ENCODE results near the gene YJU2.

YJU2 gene

DNA sequence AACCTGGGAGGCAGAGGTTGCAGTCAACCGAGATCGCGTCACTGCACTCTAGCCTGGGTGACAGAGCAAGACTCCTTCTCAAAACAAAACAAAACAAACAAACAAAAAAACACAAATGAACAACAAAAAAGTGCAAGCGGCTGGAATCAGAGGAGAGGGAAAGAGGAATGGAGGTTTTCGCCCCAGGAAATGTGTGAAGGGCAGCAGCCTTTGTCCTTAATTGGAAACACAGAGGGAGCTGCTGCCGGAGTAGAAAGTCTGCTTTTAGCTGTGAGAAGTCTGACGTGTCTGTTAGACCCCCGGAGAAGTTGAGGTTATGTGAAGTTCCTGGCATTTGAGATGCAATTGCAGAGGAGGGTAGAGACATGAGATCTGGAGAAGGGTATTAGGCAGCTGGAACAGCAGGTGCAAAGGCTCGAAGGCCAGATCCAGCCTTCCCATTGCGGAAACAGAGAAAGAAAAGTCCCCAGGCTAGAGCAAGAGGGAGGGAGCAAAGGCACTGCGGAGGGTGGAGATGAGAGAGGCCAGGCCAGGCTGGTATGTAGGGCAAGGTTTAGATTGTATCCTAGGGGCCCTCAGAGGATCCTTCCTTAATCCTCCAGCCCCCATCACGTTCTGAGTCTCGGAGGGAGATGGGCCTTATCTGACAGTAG lies 54.8 kb downstream of the YJU2 start:
- no peak for DNase-seq

DNA sequence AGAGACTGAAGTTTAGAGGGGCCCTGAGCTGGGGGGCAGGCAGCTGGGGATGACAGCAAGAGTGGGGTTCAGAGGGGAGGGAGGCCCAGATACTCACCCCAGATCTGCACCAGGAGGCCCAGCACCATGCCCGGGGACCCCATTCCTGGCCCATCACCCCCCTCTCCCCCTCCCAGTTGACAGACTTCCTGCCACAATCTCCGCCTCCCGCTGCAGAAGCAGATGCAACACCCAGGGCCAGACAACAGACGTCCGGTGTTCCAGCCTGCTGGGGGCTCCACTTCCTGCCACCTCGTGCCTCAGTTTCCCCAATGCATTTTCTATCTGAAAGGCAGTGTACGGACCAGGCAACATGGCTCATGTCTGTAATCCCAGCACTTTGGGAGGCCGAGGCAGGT lies 55.4 kb downstream of the YJU2 start, which contains the start of gene TMIGD2:
Gene TMIGD2, minus strand, starts transcription at position 147 of the 398 bp plus-strand sequence. Its CDS starts 4 bp downstream, at position 143.
- DNase-seq: no peak

DNA sequence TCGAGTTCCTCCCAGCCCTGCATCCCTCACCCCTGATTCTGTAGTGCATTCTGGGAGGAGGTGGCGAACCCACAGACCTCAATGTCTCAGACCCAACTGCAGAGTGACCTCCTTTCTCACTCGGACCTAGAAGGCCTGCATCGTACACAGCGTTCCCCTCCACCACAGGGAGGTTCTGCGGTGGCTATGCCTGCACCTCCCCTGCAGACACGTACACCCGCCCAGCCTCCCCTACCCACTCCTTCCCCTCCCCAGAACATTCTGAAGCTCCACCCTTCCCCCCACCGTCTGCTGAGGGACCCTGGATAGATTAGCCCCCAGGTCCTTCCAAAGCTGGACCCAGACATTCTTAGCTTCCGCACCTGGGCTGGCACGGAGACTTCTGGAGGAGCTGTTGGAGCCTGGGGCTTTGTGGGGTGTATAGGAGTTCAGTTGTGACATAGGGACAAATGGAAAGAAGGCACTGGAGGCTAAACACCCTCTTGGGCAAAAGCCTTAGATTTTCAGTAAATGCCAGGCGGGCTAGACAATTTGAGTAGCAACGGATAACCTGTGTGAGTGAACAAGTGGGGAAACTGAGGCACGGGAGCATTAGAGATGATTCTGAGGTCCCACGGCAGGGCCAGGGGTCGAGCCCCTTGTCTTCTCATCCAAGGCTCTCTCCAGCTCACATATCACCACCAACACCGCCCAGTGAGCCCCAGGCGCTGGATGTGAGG lies 57.1 kb downstream of the YJU2 start:
- DNase-seq: no peak

DNA sequence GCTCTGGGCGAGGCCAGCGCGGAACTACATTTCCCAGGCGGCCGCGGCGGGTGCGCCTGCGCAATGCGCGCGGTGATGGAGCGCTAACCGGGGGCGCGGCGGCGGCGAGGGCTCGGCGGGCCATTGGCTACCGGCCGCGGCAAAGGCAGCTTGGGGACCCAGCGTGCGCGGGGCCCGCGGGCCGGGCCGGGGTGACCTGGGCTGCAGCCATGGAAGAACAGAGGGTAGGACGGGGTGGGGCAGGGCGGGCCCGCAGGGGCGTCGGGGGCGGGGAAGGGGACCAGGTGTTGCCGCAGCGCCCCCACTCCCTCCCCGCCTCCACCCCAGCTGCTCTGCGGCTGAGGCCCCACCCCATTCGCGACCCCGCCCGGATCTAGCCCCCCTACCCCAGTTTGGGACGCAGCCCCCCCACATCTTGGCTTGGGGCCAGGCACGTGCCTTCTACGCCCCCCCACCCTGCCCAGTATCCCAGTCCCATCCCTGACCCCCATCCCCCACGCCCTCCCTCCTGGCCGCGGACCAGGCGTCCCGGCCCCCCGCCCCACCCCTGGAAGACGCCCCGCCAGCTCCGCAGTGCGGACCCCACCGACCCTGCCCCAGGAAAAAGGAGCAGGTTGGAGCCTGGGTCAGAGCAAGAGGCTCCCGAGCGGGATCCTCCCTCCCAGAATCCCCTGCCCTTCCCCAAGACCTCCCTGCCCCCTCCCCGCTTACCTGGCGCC lies 57.8 kb downstream of the YJU2 start, which contains the start of gene FSD1:
Gene FSD1, plus strand, starts transcription at position 61 of the 719 bp plus-strand sequence. Its CDS starts 149 bp downstream, at position 210.
- DNase-seq: peak; percentile 88

DNA sequence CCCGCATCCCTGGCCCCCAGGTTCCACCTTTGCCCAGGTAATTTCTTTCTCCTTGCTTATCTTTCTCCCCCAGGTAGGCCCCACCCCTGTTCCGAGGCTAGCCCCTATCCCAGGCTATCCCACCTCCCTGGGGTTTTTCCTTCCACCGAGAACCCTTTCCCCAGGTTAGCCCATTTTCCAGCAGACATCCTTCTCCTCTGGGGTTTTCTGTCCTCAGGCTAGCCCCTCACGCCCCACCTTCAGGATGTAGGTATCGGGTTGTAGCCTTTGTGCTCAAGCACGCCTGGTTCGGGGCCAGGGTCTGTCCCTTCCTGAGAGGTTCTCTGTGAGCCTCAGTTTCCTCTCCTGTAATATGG lies 58.4 kb downstream of the YJU2 start:
- peak; percentile 31 for DNase-seq

DNA sequence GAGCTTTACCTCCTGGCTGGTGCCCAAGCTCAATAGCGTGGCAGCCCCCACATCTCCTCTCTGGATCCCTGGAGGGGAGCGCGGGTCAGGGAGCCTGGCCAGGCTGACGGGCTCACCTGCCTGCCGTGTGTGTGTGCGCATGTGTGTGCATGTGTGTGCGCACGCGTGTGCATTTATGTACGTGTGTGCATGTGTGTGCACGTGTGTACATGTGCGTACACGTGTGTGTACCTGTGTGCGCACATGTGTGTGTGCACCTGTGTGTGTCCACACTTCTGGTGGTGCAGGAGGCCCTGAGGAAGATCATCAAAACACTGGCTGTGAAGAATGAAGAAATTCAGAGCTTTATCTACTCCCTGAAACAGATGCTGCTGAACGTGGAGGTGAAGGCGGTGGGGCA lies 58.8 kb downstream of the YJU2 start:
- no peak for DNase-seq

DNA sequence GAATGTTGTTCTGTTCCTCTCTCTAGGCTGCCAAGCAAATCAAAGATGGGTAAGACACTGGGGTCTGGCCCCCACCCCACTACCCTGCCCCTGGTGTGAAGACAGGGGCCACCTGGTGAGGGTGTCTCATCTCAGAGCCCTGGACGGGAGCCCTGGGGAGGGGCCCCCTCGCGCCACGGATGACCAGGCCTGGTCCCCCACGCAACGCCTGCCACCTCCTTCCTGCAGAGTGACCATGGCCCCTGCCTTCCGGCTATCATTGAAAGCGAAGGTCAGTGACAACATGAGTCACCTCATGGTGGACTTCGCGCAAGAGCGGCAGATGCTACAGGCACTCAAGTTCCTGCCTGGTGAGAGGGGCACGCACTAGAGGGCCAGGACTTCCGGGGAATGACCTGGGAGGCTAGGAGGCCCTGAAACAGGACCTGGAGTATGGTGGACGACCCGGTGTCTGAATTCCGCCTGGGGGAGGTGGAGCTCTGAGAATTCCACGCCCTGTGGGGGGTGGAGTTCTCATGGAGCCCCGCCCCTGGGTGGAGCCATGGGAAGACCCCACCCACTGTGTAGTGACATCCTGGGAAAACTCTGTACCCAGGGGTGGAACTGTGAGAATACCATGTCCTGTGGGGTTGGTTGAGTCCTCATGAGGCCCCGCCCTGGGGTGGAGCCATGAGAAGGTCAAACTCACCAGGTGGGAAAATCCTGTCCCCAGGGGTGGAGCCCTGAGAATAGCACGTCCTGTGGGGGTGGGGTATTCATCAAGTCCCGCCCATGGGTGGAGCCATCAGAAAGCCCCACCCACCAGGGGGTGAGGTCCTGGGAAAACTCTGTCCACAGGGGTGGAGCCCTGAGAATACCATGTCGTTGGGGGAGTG lies 63.6 kb downstream of the YJU2 start:
- DNase-seq: peak; percentile 27

DNA sequence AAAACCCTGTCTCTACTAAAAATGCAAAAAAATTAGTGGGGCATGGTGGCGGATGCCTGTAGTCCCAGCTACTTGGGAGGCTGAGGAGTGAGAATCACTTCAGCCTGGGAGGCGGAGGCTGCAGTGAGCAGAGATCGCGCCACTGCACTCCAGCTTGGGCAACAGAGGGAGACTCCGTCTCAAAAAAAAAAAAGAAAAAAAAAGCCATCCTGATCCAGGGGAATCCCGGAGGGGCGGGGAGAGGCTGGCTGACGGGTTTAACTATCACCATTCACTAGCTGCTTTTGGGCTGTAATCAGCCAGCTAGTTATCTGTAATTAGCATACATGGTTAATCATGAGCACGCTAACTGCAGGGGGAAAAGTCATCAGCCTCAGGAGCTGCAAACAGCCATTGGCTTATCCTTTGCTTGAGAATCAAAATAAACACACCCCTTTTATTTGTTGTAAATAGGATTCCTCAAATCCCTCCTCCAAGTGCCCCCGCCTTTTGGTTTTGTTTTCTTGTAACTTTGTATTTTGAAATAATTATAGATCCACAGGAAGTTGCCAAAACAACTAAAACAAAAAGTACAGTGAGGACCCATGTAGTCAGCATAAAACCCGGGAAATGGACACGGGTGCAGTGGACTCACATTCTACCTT lies 67.1 kb downstream of the YJU2 start:
- DNase-seq: peak; percentile 22

DNA sequence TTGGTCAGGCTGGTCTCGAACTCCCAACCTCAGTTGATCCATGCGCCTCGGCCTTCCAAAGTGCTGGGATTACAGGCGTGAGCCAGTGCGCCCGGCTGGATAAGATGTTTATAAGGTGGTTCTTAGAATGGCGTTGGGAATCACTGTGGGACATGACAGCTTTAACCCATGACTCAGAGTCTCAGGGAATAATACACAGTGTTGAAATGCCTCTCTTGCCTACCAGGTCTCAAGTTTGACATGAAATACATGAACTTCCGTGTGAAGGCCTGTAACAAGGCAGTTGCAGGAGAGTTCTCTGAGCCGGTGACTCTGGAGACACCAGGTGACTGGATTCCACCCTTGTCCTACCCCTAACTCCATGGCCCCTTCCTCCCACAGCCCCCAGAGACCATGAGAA lies 70.1 kb downstream of the YJU2 start:
- no peak for DNase-seq

DNA sequence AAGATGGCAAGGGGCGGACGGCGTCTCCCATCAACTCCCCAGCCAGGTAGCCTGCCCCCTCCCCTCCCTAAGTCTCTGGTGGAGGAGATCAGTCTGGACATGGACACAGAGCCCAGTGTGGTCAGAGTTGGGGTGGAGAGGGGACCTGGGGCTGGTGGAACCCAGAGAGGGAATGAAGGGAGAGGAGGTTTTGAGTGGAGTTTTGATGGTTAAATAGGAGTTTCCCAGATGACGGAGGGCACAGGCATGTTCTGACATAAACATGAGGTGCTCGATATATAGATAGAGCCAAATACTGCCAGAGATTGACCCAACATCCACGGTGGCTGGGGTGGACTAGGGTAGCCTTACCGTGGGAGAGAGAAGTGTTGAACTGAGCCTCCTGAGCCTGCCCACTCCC lies 71.6 kb downstream of the YJU2 start:
- no peak for DNase-seq

All from NCI-H69 (cell line).